ENCODE measurements around the gene YIF1A.

DNA sequence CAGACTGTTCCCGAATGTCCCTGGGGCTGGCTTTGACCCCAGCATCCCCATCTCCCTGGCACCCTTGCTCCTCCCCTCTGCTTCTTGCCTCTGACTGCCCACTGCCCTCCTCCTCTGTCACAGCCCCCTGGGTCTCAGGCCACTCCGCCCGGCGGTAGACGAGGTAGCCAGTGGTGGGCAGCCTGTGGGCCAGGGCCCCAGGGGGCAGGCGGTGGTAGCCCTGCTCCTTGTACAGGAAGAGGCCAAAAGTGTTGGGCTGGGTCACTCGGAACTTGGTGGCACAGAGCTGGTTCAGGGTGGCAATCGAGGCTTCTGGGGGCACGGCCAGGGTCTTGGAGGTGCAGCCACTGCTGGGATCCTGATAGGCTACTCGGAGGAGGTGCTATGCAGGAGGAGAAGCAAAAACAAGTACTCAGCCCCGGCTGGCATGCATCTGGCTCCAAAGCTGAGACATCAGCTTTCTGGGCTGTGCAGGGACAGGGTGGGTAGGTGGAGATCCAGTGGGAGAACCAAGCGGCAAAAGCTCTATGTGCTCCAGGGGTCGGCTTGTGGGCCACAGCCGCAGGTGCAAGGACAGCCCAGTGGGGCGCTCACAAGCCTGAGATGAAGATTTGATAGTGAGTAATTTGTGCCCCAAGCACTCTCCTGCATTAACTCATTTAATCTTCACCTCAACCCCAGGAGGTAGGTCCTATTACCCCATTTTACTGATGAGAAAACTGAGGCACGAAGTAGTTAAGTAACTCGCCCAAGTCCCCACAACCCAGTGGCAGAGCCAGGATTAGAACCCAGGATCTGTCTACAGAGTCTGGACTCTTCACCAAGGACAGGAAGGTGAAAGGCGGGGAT lies 43.7 kb upstream of the YIF1A start:
- TF ChIP-seq, protein P1, sequence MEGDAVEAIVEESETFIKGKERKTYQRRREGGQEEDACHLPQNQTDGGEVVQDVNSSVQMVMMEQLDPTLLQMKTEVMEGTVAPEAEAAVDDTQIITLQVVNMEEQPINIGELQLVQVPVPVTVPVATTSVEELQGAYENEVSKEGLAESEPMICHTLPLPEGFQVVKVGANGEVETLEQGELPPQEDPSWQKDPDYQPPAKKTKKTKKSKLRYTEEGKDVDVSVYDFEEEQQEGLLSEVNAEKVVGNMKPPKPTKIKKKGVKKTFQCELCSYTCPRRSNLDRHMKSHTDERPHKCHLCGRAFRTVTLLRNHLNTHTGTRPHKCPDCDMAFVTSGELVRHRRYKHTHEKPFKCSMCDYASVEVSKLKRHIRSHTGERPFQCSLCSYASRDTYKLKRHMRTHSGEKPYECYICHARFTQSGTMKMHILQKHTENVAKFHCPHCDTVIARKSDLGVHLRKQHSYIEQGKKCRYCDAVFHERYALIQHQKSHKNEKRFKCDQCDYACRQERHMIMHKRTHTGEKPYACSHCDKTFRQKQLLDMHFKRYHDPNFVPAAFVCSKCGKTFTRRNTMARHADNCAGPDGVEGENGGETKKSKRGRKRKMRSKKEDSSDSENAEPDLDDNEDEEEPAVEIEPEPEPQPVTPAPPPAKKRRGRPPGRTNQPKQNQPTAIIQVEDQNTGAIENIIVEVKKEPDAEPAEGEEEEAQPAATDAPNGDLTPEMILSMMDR (IDR thresholded peaks at IDR 0.05) = no peak
- TF ChIP-seq EZH2 (IDR thresholded peaks at IDR 0.05) (no peak), EZH2phosphoT487 (IDR thresholded peaks at IDR 0.05) (no peak)
